Left lung (tissue), 10 donors: ENCODE data around the gene PPY. TPM values are rescaled to one million over a fixed set of nuclear protein-coding genes. Genes with fewer than 3 reads are reported as not detected.
A peak's percentile ranks its signal among the peaks of the same experiment; 100 is the strongest.

Source experiments
- ATAC-seq: fragments of 200-7000 bp; cut with Tn5 transposase; one replicate; pipeline ENCODE4 v1.9.1; 2020; ENCODE audit warnings: moderate library complexity
- DNase-seq, 4 donors: peaks; one replicate each; pipeline ENCODE4 v3.0.0-alpha.2; 2013 to 2020
- H3K27ac ChIP-seq, 2 donors: fragments of 200-600 bp; sonication (generic) in 1 of 2; one replicate each; pipeline versions ENCODE4 v1.5.0 to v1.8.0; 2020 to 2021
- H3K27me3 ChIP-seq, 2 donors: fragments of 200-600 bp; sonication (generic) in 1 of 2; one replicate each; pipeline versions ENCODE4 v1.5.0 to v1.8.0; 2020 to 2021
- H3K36me3 ChIP-seq, 2 donors: fragments of 200-600 bp; sonication (generic) in 1 of 2; one replicate each; pipeline versions ENCODE4 v1.5.0 to v1.8.0; 2020 to 2021
- H3K4me1 ChIP-seq, 2 donors: fragments of 200-600 bp; one replicate each; pipeline ENCODE4 v1.8.0; 2021
- H3K4me3 ChIP-seq, 2 donors: fragments of 200-600 bp; sonication (generic) in 1 of 2; one replicate each; pipeline versions ENCODE4 v1.5.0 to v1.8.0; 2020 to 2021; ENCODE audit warnings: mild to moderate bottlenecking in 1 of 2
- H3K9me3 ChIP-seq, 2 donors: fragments of 200-600 bp; sonication (generic) in 1 of 2; one replicate each; pipeline versions ENCODE4 v1.5.0 to v1.8.0; 2020 to 2021
- CTCF ChIP-seq, 2 donors: fragments of 200-600 bp; sonication (generic) in 1 of 2; IDR thresholded peaks; one replicate each; pipeline versions ENCODE4 v1.5.0 to v1.8.0; 2021; ENCODE audit warnings: antibody characterized with exemption in 2 of 2
- intact Hi-C, 2 donors: fragments of 100-400 bp; cut with DNase I; formaldehyde crosslinking; loops; one replicate each; pipeline versions ENCODE4 v1.11.2 to v1.14.2; 2022
- polyA plus RNA-seq, 6 donors: library from polyadenylated mRNA; unstranded; fragments of 120-200 nt; gene quantifications; one replicate each; pipeline ENCODE4 v1.2.1, GENCODE V29; 2013; ENCODE audit not compliant: insufficient read length in 6 of 6
- total RNA-seq, 2 donors: library from RNA; stranded (reverse); fragmentation: NEBNext Ultra II Directional; extraction: Animal tissue kit (Norgen Biotek cat#: 25700); gene quantifications; one replicate each; pipeline ENCODE4 v1.2.1, GENCODE V29; 2021
- donor health status: DM: no; HTN: yes; CAD: no.
- donor health status: DM: no; HTN: no; CAD: no.

The PPY gene
- total and polyA plus RNA-seq, 8 donors = 0.36 to 4.9 (median 1.5) TPM; not detected in 2

- TF ChIP-seq CTCF (IDR thresholded peaks at IDR 0.05) = no peak
- H3K27ac ChIP-seq = no peak overlapping the region
- H3K4me1 ChIP-seq = peaks cover 5 to 6% of the 10 kb centered on the region in 2 donors
- peaks cover 0 to 57% of the 10 kb centered on the region in 2 donors for H3K27me3 ChIP-seq
- H3K4me3 ChIP-seq = peak overlapping the region in 1 of 2 donors; percentile 30
- DNase-seq (no peak), ATAC-seq (no peak)
- intact Hi-C loops = no loop called here
- no peaks in the 10 kb centered on the region for H3K9me3 ChIP-seq
- no peaks in the 10 kb centered on the region for H3K36me3 ChIP-seq
These were observed 24.3 kb downstream of the PPY start for GRCh38 chr17:43918026-43918389.

GRCh38 chr17:43917348-43918025 lies 24.8 kb downstream of the PPY start:
- no peaks in the 10 kb centered on the region for H3K9me3 ChIP-seq
- H3K27ac ChIP-seq = no peak overlapping the region
- DNase-seq = no peak
- H3K36me3 ChIP-seq = no peaks in the 10 kb centered on the region
- H3K4me3 ChIP-seq = peak overlapping the region; percentile 22 to 30
- ATAC-seq = peak; percentile 90
- TF ChIP-seq CTCF (IDR thresholded peaks at IDR 0.05) = peak in 1 of 2 donors; percentile 52
- peaks cover 0 to 55% of the 10 kb centered on the region in 2 donors for H3K27me3 ChIP-seq
- intact Hi-C loops = no loop called here
- peaks cover 5 to 6% of the 10 kb centered on the region in 2 donors for H3K4me1 ChIP-seq

GRCh38 chr17:43917016-43917347 lies 25.3 kb downstream of the PPY start:
- H3K4me3 ChIP-seq = no peak overlapping the region
- no peak for DNase-seq
- H3K36me3 ChIP-seq = no peaks in the 10 kb centered on the region

GRCh38 chr17:43916385-43916784 lies 25.9 kb downstream of the PPY start:
- Histone ChIP-seq H3K36me3 (no peaks in the 10 kb centered on the region), H3K4me1 (peaks cover 5 to 6% of the 10 kb centered on the region in 2 donors), H3K27ac (no peak overlapping the region), H3K4me3 (no peak overlapping the region), H3K9me3 (no peaks in the 10 kb centered on the region), H3K27me3 (peaks cover 0 to 53% of the 10 kb centered on the region in 2 donors)
- TF ChIP-seq CTCF (IDR thresholded peaks at IDR 0.05) = no peak
- DNase-seq (no peak), ATAC-seq (no peak)
- intact Hi-C loops = no loop called here

More at GRCh38 chr17:43917016-43917347, 25.3 kb downstream of the PPY start:
- no peak overlapping the region for H3K27ac ChIP-seq
- H3K4me1 ChIP-seq = peaks cover 5 to 6% of the 10 kb centered on the region in 2 donors
- H3K9me3 ChIP-seq = no peaks in the 10 kb centered on the region
- peaks cover 0 to 55% of the 10 kb centered on the region in 2 donors for H3K27me3 ChIP-seq
- no peak for ATAC-seq
- intact Hi-C loops = no loop called here
- no peak for TF ChIP-seq CTCF (IDR thresholded peaks at IDR 0.05)

- peaks cover 0 to 47% of the 10 kb centered on the region in 2 donors for H3K27me3 ChIP-seq
- intact Hi-C loops = no loop called here
- H3K9me3 ChIP-seq = no peaks in the 10 kb centered on the region
- H3K4me3 ChIP-seq = no peak overlapping the region
- no peaks in the 10 kb centered on the region for H3K36me3 ChIP-seq
- ATAC-seq (no peak), DNase-seq (no peak)
- H3K27ac ChIP-seq = no peak overlapping the region
- H3K4me1 ChIP-seq = peaks cover 5 to 6% of the 10 kb centered on the region in 2 donors
- no peak for TF ChIP-seq CTCF (IDR thresholded peaks at IDR 0.05)
These were observed 26.7 kb downstream of the PPY start for GRCh38 chr17:43915559-43915958.
